Stimulated activated naive CD4-positive, alpha-beta T cell (primary cell): ENCODE data around the gene DLG2.

Experiments used
- DNase-seq, 6 experiments: peaks; one replicate each; lab custom pipeline; 2025; lab: John Stamatoyannopoulos, UW

The DLG2 gene

GRCh38 chr11:83847467-83848034, 1779.6 kb downstream of the DLG2 start:
- DNase-seq = no peak

- DNase-seq = no peak
Observed at GRCh38 chr11:83845797-83846196, 1781.3 kb downstream of the DLG2 start.

GRCh38 chr11:83840326-83840725, 1786.8 kb downstream of the DLG2 start:
- no peak for DNase-seq

- DNase-seq = no peak
Observed at GRCh38 chr11:83836883-83837654, 1790.1 kb downstream of the DLG2 start.

GRCh38 chr11:83836065-83836464, 1791.1 kb downstream of the DLG2 start:
- no peak for DNase-seq

GRCh38 chr11:83835423-83835822, 1791.7 kb downstream of the DLG2 start:
- no peak for DNase-seq

GRCh38 chr11:83831929-83832328, 1795.2 kb downstream of the DLG2 start:
- no peak for DNase-seq

GRCh38 chr11:83827940-83828554, 1799.1 kb downstream of the DLG2 start:
- no peak for DNase-seq

GRCh38 chr11:83827520-83827919, 1799.6 kb downstream of the DLG2 start:
- DNase-seq = no peak

GRCh38 chr11:83826078-83826477, 1801.1 kb downstream of the DLG2 start:
- no peak for DNase-seq

- DNase-seq = no peak
Observed at GRCh38 chr11:83823461-83824025, 1803.6 kb downstream of the DLG2 start.

- peak in 2 of 6 experiments; percentile 6 to 10 for DNase-seq
Observed at GRCh38 chr11:83819931-83820549, 1807.1 kb downstream of the DLG2 start.

GRCh38 chr11:83818349-83818748, 1808.8 kb downstream of the DLG2 start:
- no peak for DNase-seq

- DNase-seq = no peak
Observed at GRCh38 chr11:83816572-83817187, 1810.5 kb downstream of the DLG2 start.

- no peak for DNase-seq
Observed at GRCh38 chr11:83815736-83816135, 1811.4 kb downstream of the DLG2 start.

GRCh38 chr11:83813296-83813695, 1813.8 kb downstream of the DLG2 start:
- no peak for DNase-seq

- DNase-seq = no peak
Observed at GRCh38 chr11:83809274-83809673, 1817.9 kb downstream of the DLG2 start.

- DNase-seq = no peak
Observed at GRCh38 chr11:83801799-83802198, 1825.3 kb downstream of the DLG2 start.

GRCh38 chr11:83793310-83793709, 1833.8 kb downstream of the DLG2 start:
- no peak for DNase-seq

- no peak for DNase-seq
Observed at GRCh38 chr11:83791557-83791956, 1835.6 kb downstream of the DLG2 start.

- no peak for DNase-seq
Observed at GRCh38 chr11:83785942-83786341, 1841.2 kb downstream of the DLG2 start.

GRCh38 chr11:83784419-83784818, 1842.7 kb downstream of the DLG2 start:
- no peak for DNase-seq
